ENCODE measurements around the gene GOLGA6L9.
A peak's percentile ranks its signal among the peaks of the same experiment; 100 is the strongest.
"Not testable (repeated sequence)": the region's sequence is repeated elsewhere in the genome, so short reads cannot be mapped to it uniquely, and the experiment has no call there.

Gene GOLGA6L9

DNA sequence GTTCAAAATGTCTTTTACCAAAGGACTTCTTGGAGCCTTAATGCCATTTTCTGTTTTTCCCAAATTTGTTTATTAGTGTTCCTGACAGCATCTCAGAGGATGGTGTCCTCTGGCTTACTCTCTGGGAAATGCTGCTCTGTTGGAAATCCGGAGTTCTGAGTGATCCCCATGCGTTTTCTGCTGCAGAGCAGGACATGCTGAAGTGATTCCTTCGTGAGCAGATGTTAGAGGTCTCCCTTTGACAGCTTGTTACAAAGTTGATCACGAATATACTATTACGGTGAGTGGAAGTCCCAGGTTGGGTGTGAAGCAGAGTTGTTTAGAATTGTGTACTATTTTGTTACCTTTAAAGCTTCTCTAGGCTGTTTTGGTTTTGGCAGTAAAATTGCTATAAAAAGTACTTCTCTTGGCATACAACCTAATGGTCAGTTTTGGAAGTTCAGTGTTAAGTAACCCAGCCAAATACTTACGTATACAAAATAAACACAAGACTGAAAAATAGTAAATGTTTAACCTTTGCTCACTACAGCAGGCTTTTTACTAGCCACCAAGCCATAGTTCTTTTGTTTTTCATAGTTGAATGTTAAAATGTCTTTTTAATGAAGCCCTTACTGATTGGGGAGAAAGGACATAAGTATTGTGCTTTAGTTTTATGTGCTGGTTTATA lies 15.0 kb upstream of the GOLGA6L9 start:
- not testable (repeated sequence) for DNase-seq (ENCODE audit: low read depth); H3K4me3 ChIP-seq (ENCODE audit: control insufficient read depth, low read depth, low read length)

- not testable (repeated sequence) for H3K4me3 ChIP-seq (ENCODE audit: control insufficient read depth, low read depth, low read length); DNase-seq (ENCODE audit: low read depth)
These were observed 9.1 kb upstream of the GOLGA6L9 start for GRCh38 chr15:82420516-82420915.

GRCh38 chr15:82420966-82421365 lies 8.7 kb upstream of the GOLGA6L9 start:
- not testable (repeated sequence) for H3K4me3 ChIP-seq (ENCODE audit: control insufficient read depth, low read depth, low read length); DNase-seq (ENCODE audit: low read depth)

GRCh38 chr15:82427117-82427516 lies 2.5 kb upstream of the GOLGA6L9 start:
- not testable (repeated sequence) for DNase-seq (ENCODE audit: low read depth); H3K4me3 ChIP-seq (ENCODE audit: control insufficient read depth, low read depth, low read length)

- DNase-seq (ENCODE audit: low read depth): not testable (repeated sequence)
- peak overlapping the region; percentile 37 for H3K4me3 ChIP-seq (ENCODE audit: control insufficient read depth, low read depth, low read length)
These were observed 15.8 kb downstream of the GOLGA6L9 start for GRCh38 chr15:82445420-82445819.

GRCh38 chr15:82457336-82457735 lies 27.7 kb downstream of the GOLGA6L9 start:
- H3K4me3 ChIP-seq (ENCODE audit: control insufficient read depth, low read depth, low read length): not testable (repeated sequence)

DNA sequence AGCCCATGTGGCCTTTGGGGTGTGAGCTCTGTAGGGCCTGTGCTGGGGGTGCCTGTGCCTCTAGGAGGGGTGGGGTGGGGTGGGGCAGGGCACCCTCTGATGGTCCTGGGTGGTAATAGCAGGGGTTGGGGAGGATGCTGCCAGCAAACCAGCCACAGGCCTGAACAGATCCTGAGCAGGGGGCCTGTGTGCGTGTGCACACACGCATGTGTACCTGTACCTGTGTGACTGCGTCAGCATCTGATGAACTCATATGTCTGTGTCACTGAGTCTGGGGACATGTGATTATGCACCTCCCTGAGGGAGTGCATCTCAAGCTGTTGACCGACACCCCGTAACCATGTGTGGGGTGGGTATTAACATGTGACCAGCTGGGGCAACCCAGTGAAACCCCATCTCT lies 36.0 kb downstream of the GOLGA6L9 start:
- not testable (repeated sequence) for H3K4me3 ChIP-seq (ENCODE audit: control insufficient read depth, low read depth, low read length); DNase-seq (ENCODE audit: low read depth)

More at GRCh38 chr15:82457336-82457735, 27.7 kb downstream of the GOLGA6L9 start:
- not testable (repeated sequence) for DNase-seq (ENCODE audit: low read depth)

DNA sequence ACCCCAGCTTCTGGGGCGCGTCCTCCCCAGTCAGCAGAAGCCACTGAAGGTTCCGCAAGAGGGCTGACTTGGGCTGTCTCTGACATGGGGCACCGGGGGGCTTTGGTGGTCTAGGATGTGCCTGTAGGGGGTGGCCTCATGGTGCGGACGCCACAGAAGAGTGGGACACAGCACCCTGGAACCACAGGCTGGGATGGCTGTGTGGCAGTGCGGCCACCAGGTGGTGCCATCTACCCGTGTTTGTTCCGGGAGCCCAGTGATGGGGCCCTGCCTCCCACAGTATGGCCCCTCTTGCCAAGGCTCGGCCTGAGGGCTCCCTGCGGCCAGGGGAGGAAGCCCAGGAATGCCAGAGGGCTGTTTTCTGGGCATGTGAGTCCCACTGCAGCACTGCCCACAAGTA lies 38.6 kb downstream of the GOLGA6L9 start:
- DNase-seq (ENCODE audit: low read depth); H3K4me3 ChIP-seq (ENCODE audit: control insufficient read depth, low read depth, low read length): not testable (repeated sequence)

DNA sequence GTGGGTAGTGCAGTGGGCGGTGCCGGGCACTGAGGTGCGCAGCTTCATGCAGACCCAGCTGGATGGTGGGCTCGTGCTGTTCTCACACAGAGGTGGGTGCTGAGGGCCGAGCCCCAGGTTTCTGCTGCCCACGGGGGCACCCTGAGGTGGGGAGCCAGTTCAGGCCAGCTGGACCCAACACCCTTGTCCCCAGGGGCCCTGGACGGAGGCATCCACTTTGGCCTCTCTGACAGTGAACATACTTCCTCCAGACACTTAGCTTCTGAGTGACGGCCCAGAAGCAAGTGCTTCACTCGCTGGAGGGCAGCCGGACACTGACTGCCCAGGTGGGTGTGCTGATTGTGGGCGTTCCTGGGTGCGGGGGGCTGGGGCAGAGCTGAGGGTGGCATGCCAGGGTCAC lies 39.8 kb downstream of the GOLGA6L9 start:
- not testable (repeated sequence) for DNase-seq (ENCODE audit: low read depth); H3K4me3 ChIP-seq (ENCODE audit: control insufficient read depth, low read depth, low read length)

DNA sequence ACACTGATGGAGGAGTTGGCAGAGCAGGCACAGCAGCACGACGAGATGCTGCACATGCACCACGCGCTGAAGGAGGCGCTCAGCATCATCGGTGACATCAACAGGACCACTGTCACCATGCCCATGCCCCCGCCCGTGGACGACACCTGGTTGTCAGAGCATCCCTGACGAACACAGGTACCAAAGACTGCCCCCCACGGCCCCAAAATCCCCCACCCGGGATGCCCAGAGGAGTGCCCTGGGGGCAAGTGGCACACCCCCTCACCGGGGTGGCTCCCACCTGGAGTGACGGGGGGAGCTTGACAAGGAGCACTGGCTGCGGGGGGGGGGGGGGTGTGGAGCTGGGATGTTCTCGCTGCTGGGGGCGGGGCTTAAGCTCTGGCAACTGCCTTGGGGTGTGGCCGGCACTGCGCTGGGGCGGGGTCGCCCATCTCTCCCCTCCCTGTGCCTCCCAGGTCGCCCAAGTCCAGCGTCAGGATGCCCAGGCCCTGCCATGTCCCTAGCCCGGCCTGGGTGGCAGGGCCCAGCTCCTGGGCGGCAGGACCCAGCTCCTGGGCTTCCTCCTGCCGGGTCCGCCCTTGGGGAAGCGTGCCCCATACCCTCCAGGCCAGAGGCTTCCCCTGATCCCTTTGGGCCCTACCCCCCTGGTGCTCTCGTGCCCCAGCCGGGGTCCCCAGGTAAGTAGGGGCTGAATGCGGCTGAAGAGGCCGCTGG lies 42.8 kb downstream of the GOLGA6L9 start:
- H3K4me3 ChIP-seq (ENCODE audit: control insufficient read depth, low read depth, low read length); DNase-seq (ENCODE audit: low read depth): not testable (repeated sequence)

GRCh38 chr15:82474596-82475325 lies 45.1 kb downstream of the GOLGA6L9 start:
- not testable (repeated sequence) for H3K4me3 ChIP-seq (ENCODE audit: control insufficient read depth, low read depth, low read length)

GRCh38 chr15:82475345-82475967 lies 45.8 kb downstream of the GOLGA6L9 start:
- DNase-seq (ENCODE audit: low read depth); H3K4me3 ChIP-seq (ENCODE audit: control insufficient read depth, low read depth, low read length): not testable (repeated sequence)

More at GRCh38 chr15:82474596-82475325, 45.1 kb downstream of the GOLGA6L9 start:
- not testable (repeated sequence) for DNase-seq (ENCODE audit: low read depth)

DNA sequence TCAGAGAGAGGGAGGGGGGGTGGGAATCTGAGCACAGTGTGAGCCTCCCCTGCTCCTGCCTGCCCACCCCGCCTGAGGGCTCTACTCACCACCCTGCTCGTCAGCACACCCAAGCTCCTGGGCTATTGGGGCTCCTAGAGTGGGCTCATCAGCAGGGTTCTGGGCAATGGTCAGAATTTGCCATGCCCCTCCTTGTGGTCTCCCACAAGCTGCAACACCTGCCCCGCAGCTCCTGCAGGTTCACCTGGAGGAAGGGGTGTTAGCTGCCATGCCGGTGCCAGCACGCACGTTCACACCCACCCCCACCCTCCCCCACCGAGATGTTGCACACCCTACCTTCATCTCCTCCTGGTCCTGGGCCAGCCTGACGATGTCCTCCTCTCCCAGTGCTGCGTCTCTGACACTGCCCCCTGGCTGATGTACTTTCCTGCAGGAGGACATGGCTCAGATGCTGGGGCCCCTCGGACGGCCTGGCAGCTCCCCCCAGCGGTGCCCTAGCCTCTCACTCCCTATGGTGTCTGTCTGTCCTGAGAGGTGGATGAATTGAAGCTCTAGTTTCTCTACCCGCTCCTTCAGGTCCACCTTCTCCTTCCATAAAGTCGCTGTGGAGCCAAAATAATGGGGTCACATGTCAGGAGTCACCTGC lies 47.2 kb downstream of the GOLGA6L9 start:
- H3K4me3 ChIP-seq (ENCODE audit: control insufficient read depth, low read depth, low read length); DNase-seq (ENCODE audit: low read depth): not testable (repeated sequence)

DNA sequence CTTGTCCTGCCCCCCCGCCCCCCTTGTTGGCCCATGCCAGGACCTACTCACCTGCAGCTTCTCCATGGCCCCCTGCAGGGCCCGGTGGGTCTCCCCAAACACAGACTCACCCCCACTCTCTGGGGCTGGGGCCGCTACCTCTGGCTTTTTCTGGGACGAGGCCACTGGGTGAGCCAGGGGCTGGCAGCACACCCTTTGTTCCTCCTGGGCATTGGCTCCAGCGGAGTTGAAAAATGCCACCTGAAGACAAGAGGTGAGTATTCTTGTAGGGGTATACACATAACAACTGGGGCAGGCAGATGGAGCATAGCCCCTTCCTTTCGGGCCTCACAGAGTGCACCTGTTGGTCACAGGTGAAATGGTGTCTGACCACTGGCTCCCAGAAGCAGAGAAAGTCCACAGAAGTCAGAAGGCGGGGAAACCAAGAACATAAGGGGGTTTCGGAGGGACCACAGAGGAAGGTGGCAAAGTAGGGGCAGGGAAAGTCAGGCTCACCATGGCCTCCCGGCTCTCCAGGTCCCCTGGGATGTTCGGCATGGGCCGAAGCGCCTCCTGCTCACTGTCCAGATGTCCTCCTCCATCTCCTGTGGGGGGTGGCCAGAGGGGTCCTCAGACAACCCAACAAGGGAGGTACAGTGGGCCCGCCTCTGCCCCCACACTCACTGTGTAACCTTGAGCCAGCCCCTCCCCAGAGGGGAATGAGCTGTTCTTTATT lies 47.9 kb downstream of the GOLGA6L9 start:
- not testable (repeated sequence) for DNase-seq (ENCODE audit: low read depth); H3K4me3 ChIP-seq (ENCODE audit: control insufficient read depth, low read depth, low read length)
